Neutrophil (primary cell): ENCODE results near the gene HNRNPLL.
A peak's percentile ranks its signal among the peaks of the same experiment; 100 is the strongest.

Source experiments
- H3K27ac ChIP-seq: fragments of 200-600 bp; sonication (generic); 2 replicates; pipeline ENCODE4 v1.5.1; 2016; ENCODE audit warnings: mild to moderate bottlenecking, moderate library complexity
- H3K27me3 ChIP-seq: fragments of 200-600 bp; sonication (generic); 2 replicates; pipeline ENCODE4 v1.6.0; 2016; ENCODE audit warnings: mild to moderate bottlenecking
- H3K36me3 ChIP-seq: fragments of 200-600 bp; sonication (generic); 2 replicates; pipeline ENCODE4 v1.5.1; 2017
- H3K4me1 ChIP-seq, 2 experiments: fragments of 200-600 bp in 1 of 2; sonication (generic) in 1 of 2; 1 replicate in 1 of 2; 2 replicates in 1 of 2; pipeline versions ENCODE4 v1.5.1 to v1.6.1; 2013 to 2016; ENCODE audit warnings: low read depth in 1 of 2, low read length in 1 of 2, mild to moderate bottlenecking in 1 of 2, moderate library complexity in 1 of 2; ENCODE audit not compliant: control insufficient read depth in 1 of 2, insufficient read depth in 1 of 2
- H3K4me3 ChIP-seq, 2 experiments: fragments of 200-600 bp in 1 of 2; sonication (generic) in 1 of 2; 1 replicate in 1 of 2; 2 replicates in 1 of 2; pipeline ENCODE4 v1.5.1; 2013 to 2016; ENCODE audit warnings: low read depth in 1 of 2, low read length in 1 of 2, mild to moderate bottlenecking in 1 of 2, moderate library complexity in 1 of 2
- H3K9me3 ChIP-seq: fragments of 200-600 bp; sonication (generic); 2 replicates; pipeline ENCODE4 v1.5.1; 2016
- TF ChIP-seq, protein P1 (sequence below): fragments of 200-600 bp; sonication (generic); IDR thresholded peaks from 2 replicates; pipeline ENCODE4 v1.5.1; 2016; ENCODE audit warnings: antibody characterized with exemption

Gene HNRNPLL

DNA sequence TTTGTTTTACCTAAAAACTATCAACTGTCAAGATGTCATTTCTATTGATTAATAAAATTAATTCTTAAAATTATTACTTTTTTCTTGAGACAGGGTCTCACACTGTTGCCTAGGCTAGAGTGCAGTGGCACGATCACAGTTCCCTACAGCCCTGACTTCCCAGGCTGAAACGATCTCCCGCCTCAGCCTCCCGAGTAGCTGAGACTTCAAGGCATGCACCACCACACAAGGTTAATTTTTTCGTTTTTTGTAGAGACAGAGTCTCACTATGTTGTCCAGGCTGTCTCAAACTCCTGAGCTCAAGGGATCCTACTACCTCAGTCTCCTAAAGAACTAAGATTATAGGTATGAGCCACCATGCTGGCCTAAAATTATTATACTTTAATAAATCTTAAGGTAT, 18.7 kb downstream of the HNRNPLL start:
- H3K4me3 ChIP-seq, result no peak overlapping the region
- no peaks in the 10 kb centered on the region for H3K9me3 ChIP-seq
- H3K27me3 ChIP-seq, result no peaks in the 10 kb centered on the region
- H3K4me1 ChIP-seq, result peaks cover 0 to 5% of the 10 kb centered on the region in 2 experiments
- H3K36me3 ChIP-seq, result peaks cover 49% of the 10 kb centered on the region
- no peak overlapping the region for H3K27ac ChIP-seq
- TF ChIP-seq, protein P1, sequence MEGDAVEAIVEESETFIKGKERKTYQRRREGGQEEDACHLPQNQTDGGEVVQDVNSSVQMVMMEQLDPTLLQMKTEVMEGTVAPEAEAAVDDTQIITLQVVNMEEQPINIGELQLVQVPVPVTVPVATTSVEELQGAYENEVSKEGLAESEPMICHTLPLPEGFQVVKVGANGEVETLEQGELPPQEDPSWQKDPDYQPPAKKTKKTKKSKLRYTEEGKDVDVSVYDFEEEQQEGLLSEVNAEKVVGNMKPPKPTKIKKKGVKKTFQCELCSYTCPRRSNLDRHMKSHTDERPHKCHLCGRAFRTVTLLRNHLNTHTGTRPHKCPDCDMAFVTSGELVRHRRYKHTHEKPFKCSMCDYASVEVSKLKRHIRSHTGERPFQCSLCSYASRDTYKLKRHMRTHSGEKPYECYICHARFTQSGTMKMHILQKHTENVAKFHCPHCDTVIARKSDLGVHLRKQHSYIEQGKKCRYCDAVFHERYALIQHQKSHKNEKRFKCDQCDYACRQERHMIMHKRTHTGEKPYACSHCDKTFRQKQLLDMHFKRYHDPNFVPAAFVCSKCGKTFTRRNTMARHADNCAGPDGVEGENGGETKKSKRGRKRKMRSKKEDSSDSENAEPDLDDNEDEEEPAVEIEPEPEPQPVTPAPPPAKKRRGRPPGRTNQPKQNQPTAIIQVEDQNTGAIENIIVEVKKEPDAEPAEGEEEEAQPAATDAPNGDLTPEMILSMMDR, result no peak

DNA sequence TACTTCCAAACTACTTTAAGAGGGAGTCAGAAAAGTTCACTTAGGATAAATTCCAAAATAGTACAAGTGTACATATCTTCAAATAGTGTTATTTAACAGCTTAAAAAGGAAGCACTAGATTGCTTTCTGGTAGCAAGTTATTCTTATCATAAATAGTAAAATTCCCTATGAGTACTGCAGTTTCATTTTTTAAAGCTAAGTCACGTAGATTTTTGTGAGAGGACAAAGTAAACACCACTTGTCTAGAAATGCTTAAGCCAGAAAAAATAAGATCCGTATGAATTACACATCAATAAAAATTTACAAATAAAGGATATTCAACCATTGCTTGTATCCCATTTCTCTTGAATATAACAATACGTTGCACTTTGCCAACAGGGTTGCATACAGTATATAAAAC, 19.2 kb downstream of the HNRNPLL start:
- Histone ChIP-seq H3K4me1 (peaks cover 0 to 5% of the 10 kb centered on the region in 2 experiments), H3K27ac (no peak overlapping the region), H3K36me3 (peaks cover 49% of the 10 kb centered on the region), H3K27me3 (no peaks in the 10 kb centered on the region), H3K9me3 (no peaks in the 10 kb centered on the region), H3K4me3 (no peak overlapping the region)
- TF ChIP-seq, protein P1, result no peak

DNA sequence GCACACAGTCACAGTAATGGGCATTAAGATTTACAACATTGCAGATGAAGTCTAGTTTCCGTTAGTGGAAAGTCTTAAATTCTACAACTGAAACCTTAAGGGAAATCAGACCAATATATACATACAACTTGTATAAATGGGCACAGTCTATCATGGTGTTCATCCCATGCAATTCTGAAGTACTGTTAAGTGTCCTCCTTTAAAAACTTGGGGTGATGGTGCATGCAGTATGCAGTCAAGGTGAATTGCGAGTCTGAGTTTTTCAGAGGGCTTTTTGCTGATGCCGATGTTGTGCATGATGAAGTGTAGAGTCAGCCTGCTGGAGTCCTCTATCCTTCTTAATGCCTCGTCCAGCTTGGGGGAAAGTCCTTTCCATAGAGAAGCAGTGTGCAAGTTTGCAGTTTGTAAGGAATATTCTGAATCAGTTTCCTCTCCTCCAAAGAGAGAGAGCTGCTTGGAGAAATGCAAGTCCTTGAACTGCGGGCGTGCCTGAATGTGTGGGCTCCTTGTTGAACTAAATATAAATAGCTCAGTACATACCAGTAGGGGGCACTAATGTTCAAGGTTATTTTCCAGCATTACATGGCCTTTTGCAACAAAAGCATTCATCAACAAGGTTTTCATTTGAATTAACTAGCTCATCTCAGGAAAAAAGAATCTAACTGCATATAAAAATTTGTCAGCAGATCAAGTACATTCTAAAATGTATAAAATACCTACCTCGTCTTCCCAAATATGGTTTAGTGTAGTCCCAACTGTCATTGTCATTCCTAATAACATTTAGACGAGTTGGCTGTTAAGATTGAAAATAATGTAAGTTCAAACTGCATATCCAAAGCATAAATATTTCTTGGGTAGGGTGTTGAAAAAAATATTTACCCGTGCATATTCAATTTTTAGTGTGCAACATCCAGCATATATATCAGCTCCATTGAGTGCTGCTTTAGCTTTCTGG, 21.3 kb downstream of the HNRNPLL start:
- Histone ChIP-seq H3K36me3 (peaks cover 65% of the 10 kb centered on the region), H3K9me3 (no peaks in the 10 kb centered on the region), H3K27me3 (no peaks in the 10 kb centered on the region), H3K27ac (peak overlapping the region; percentile 14), H3K4me1 (no peaks in the 10 kb centered on the region), H3K4me3 (no peak overlapping the region)
- TF ChIP-seq, protein P1, result peak; percentile 72

DNA sequence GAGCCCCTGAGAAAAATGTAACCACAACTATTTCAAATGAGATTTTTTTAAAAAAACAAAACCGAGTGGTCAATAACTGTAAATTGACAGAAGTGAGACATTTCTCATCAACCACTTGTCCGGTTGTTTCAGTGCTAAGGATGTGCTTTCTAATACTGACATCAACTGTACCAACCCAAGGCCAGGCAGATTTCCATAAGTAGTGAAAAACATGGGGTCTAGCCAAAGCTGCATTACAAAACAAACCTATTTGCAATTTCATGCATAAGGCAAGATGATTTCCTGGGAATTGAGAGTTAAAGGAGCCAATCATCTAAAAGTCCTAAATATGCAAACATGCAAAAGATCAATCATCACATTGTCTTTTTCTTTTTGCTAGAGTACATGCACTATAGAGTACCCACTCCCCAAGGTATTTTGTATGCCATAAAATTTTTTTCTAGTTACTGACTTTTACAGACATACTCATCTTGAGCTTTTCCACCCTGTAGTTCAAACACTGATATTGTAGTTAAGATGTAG, 22.6 kb downstream of the HNRNPLL start:
- TF ChIP-seq, protein P1, result no peak
- Histone ChIP-seq H3K4me1 (no peaks in the 10 kb centered on the region), H3K9me3 (no peaks in the 10 kb centered on the region), H3K36me3 (peaks cover 62% of the 10 kb centered on the region), H3K27me3 (no peaks in the 10 kb centered on the region), H3K27ac (no peak overlapping the region), H3K4me3 (no peak overlapping the region)

DNA sequence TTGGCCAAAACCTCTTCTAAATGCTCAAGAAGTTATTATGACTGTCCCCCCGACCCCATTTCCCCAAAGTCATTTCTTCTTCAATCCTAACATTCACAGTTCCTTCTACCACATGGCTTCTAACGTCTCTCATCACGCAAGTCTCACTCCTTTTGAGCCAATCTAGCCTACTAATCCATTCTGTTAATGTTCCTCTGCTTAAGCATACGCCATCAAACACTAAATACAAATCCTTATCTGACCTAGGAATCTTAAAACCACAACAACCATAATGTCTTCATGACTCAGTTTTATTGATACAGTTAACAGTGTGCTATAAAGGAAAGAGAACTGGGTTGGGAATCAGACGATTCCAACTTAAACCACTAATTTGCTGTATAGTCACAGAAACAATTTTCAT, 23.9 kb downstream of the HNRNPLL start:
- H3K9me3 ChIP-seq, result no peaks in the 10 kb centered on the region
- H3K27ac ChIP-seq, result no peak overlapping the region
- H3K4me3 ChIP-seq, result no peak overlapping the region
- TF ChIP-seq, protein P1, result no peak
- H3K36me3 ChIP-seq, result peaks cover 49% of the 10 kb centered on the region
- peaks cover 2% of the 10 kb centered on the region in 2 experiments for H3K4me1 ChIP-seq
- H3K27me3 ChIP-seq, result no peaks in the 10 kb centered on the region
